Fibroblast of skin of scalp (primary cell): ENCODE data around the gene MFSD1.

ENCODE experiments used
- DNase-seq: peaks from one replicate; pipeline ENCODE4 v3.0.0-alpha.2; 2013

Gene MFSD1

GRCh38 chr3:158821847-158822246 is 20.0 kb downstream of the MFSD1 start:
- DNase-seq = no peak

GRCh38 chr3:158823426-158823825 is 21.6 kb downstream of the MFSD1 start:
- no peak for DNase-seq

GRCh38 chr3:158827773-158828172 is 25.9 kb downstream of the MFSD1 start:
- no peak for DNase-seq

GRCh38 chr3:158830391-158830790 is 28.5 kb downstream of the MFSD1 start:
- DNase-seq = no peak

GRCh38 chr3:158831861-158832260 is 30.0 kb downstream of the MFSD1 start:
- no peak for DNase-seq

GRCh38 chr3:158835631-158836030 is 33.8 kb downstream of the MFSD1 start:
- no peak for DNase-seq

- no peak for DNase-seq
These were observed 34.5 kb downstream of the MFSD1 start for GRCh38 chr3:158836312-158836711.

GRCh38 chr3:158837240-158837639 is 35.4 kb downstream of the MFSD1 start:
- DNase-seq = no peak

GRCh38 chr3:158839966-158840365 is 38.1 kb downstream of the MFSD1 start:
- DNase-seq = no peak

- DNase-seq = no peak
These were observed 39.5 kb downstream of the MFSD1 start for GRCh38 chr3:158841387-158841786.

GRCh38 chr3:158842976-158843375 is 41.1 kb downstream of the MFSD1 start:
- DNase-seq = peak; percentile 17

GRCh38 chr3:158845765-158846350 is 44.0 kb downstream of the MFSD1 start:
- DNase-seq = peak; percentile 17

- DNase-seq = no peak
These were observed 45.1 kb downstream of the MFSD1 start for GRCh38 chr3:158846803-158847451.

GRCh38 chr3:158847452-158847821 is 45.6 kb downstream of the MFSD1 start:
- peak; percentile 12 for DNase-seq

GRCh38 chr3:158847885-158848284 is 46.0 kb downstream of the MFSD1 start:
- no peak for DNase-seq

GRCh38 chr3:158849757-158850156 is 47.9 kb downstream of the MFSD1 start:
- no peak for DNase-seq

- no peak for DNase-seq
These were observed 57.5 kb downstream of the MFSD1 start for GRCh38 chr3:158859362-158859761.

GRCh38 chr3:158863247-158863646 is 61.4 kb downstream of the MFSD1 start:
- no peak for DNase-seq

GRCh38 chr3:158864492-158864891 is 62.6 kb downstream of the MFSD1 start:
- DNase-seq = no peak

- DNase-seq = no peak
These were observed 73.8 kb downstream of the MFSD1 start for GRCh38 chr3:158875700-158876099.
